ENCODE data around the gene SECISBP2. TPM values are rescaled to one million over a fixed set of nuclear protein-coding genes. Genes with fewer than 3 reads are reported as not detected.

Gene SECISBP2
- total and polyA plus RNA-seq, 2 experiments from 2014 or later, result 30.6 to 43.8 TPM

GRCh38 chr9:89390578-89391116 is 72.3 kb downstream of the SECISBP2 start:
- Histone ChIP-seq H3K9me3 (ENCODE audit: low read depth) (no peaks in the 10 kb centered on the region), H3K9me2 (replicated peaks; ENCODE audit: insufficient read depth) (no peaks in the 10 kb centered on the region), H3K36me3 (replicated peaks; ENCODE audit: insufficient read depth, low read depth) (no peaks in the 10 kb centered on the region), H3K27me3 (no peaks in the 10 kb centered on the region), H3K79me2 (no peaks in the 10 kb centered on the region), H3K4me3 (no peak overlapping the region), H2AFZ (no peak overlapping the region), H3K27ac (no peak overlapping the region), H4K20me1 (ENCODE audit: insufficient read depth, poor library complexity, severe bottlenecking) (no peaks in the 10 kb centered on the region), H3K4me1 (ENCODE audit: insufficient read depth) (no peaks in the 10 kb centered on the region), H3K4me2 (no peak overlapping the region)
- WGBS (ENCODE audit: low lambda C conversion rate, missing lambda C conversion rate), result 86% methylated on average over 5 of the region's 5 CpGs
- no peak for DNase-seq (ENCODE audit: low spot score)
- no peak for TF ChIP-seq EZH2phosphoT487 (IDR thresholded peaks at IDR 0.05; ENCODE audit: low read depth, severe bottlenecking, unreplicated experiment)
- no peak for TF ChIP-seq EZH2 (IDR thresholded peaks at IDR 0.05; ENCODE audit: borderline replicate concordance)
- no peak for TF ChIP-seq CTCF (IDR thresholded peaks at IDR 0.05; ENCODE audit: poor library complexity)

- TF ChIP-seq EZH2 (IDR thresholded peaks at IDR 0.05; ENCODE audit: borderline replicate concordance) (no peak), CTCF (IDR thresholded peaks at IDR 0.05; ENCODE audit: poor library complexity) (no peak), EZH2phosphoT487 (IDR thresholded peaks at IDR 0.05; ENCODE audit: low read depth, severe bottlenecking, unreplicated experiment) (no peak)
- Histone ChIP-seq H3K36me3 (replicated peaks; ENCODE audit: insufficient read depth, low read depth) (no peaks in the 10 kb centered on the region), H3K9me2 (replicated peaks; ENCODE audit: insufficient read depth) (no peaks in the 10 kb centered on the region), H3K4me3 (no peak overlapping the region), H4K20me1 (ENCODE audit: insufficient read depth, poor library complexity, severe bottlenecking) (no peaks in the 10 kb centered on the region), H3K4me2 (no peak overlapping the region), H3K9me3 (ENCODE audit: low read depth) (no peaks in the 10 kb centered on the region), H3K27me3 (no peaks in the 10 kb centered on the region), H2AFZ (no peak overlapping the region), H3K79me2 (no peaks in the 10 kb centered on the region), H3K4me1 (ENCODE audit: insufficient read depth) (no peaks in the 10 kb centered on the region), H3K27ac (no peak overlapping the region)
- WGBS (ENCODE audit: low lambda C conversion rate, missing lambda C conversion rate), result 79% methylated on average over 6 of the region's 6 CpGs
- DNase-seq (ENCODE audit: low spot score), result no peak
These were observed 73.3 kb downstream of the SECISBP2 start for GRCh38 chr9:89391585-89391984.

DNA sequence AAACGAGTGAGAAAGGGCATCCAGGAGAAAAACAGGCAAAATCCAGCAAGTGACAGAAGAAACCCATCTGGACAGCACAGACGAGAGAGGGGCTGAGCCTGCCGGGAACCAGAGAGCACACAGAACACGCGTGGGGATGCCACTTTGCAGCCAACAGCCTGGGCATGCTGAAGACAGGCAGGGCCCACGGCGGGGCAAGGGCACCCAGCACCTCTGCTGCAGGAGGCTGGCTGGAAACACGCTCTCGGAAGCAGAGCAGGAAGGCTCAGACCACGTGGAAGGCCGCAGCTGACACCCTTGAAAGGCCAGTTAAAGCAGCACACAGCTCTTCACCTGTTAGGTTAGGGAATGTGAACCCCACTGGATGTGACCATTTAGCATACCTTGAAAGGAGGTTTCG is 76.1 kb downstream of the SECISBP2 start:
- Histone ChIP-seq H3K9me3 (ENCODE audit: low read depth) (no peaks in the 10 kb centered on the region), H3K79me2 (no peaks in the 10 kb centered on the region), H3K9me2 (replicated peaks; ENCODE audit: insufficient read depth) (no peaks in the 10 kb centered on the region), H3K36me3 (replicated peaks; ENCODE audit: insufficient read depth, low read depth) (no peaks in the 10 kb centered on the region), H3K4me3 (no peak overlapping the region), H3K4me2 (no peak overlapping the region), H3K27ac (no peak overlapping the region), H4K20me1 (ENCODE audit: insufficient read depth, poor library complexity, severe bottlenecking) (no peaks in the 10 kb centered on the region), H3K27me3 (no peaks in the 10 kb centered on the region), H2AFZ (no peak overlapping the region), H3K4me1 (ENCODE audit: insufficient read depth) (no peaks in the 10 kb centered on the region)
- 92% methylated on average over 12 of the region's 12 CpGs for WGBS (ENCODE audit: low lambda C conversion rate, missing lambda C conversion rate)
- no peak for TF ChIP-seq EZH2 (IDR thresholded peaks at IDR 0.05; ENCODE audit: borderline replicate concordance)
- TF ChIP-seq EZH2phosphoT487 (IDR thresholded peaks at IDR 0.05; ENCODE audit: low read depth, severe bottlenecking, unreplicated experiment), result no peak
- TF ChIP-seq CTCF (IDR thresholded peaks at IDR 0.05; ENCODE audit: poor library complexity), result no peak
- DNase-seq (ENCODE audit: low spot score), result no peak
